Endothelial cell of umbilical vein (primary cell): Measurements from ENCODE around the gene DIPK2B.

Source experiments
- CTCF ChIP-seq, 2 donors: IDR thresholded peaks; 1 replicate in 1 of 2; 2 replicates in 1 of 2; pipeline ENCODE4 v1.5.1; 2011; ENCODE audit warnings: low read length in 2 of 2, mild to moderate bottlenecking in 2 of 2, moderate library complexity in 2 of 2, control low read depth in 1 of 2, inconsistent platforms in 1 of 2, low read depth in 1 of 2; ENCODE audit not compliant: insufficient read depth in 1 of 2; ENCODE audit errors: extremely low read depth in 1 of 2
- EZH2 ChIP-seq: IDR thresholded peaks from 2 replicates; pipeline ENCODE4 v1.6.1; 2012; ENCODE audit warnings: borderline replicate concordance, low read depth, mild to moderate bottlenecking, moderate library complexity, low read length, inconsistent platforms; ENCODE audit not compliant: severe bottlenecking
- MAX ChIP-seq: IDR thresholded peaks from 2 replicates; pipeline ENCODE4 v1.6.1; 2011; ENCODE audit not compliant: insufficient read depth, insufficient read length
- MYC ChIP-seq: IDR thresholded peaks from one replicate; pipeline ENCODE4 v1.6.1; 2011; ENCODE audit warnings: mild to moderate bottlenecking, low read depth, low read length
- POLR2A ChIP-seq: IDR thresholded peaks from 2 replicates; pipeline ENCODE4 v1.6.1; 2012; ENCODE audit warnings: low read depth, mild to moderate bottlenecking, control low read depth, low read length

GRCh38 chrX:45233531-45233930 is 32.9 kb upstream of the DIPK2B start:
- TF ChIP-seq EZH2 = no peak
- no peak for TF ChIP-seq CTCF (IDR thresholded peaks at IDR 0.05; ENCODE audit: extremely low read depth in 1 of 2, insufficient read depth in 1 of 2, low read depth in 1 of 2, low read length in 2 of 2)
- no peak for TF ChIP-seq POLR2A
- no peak for TF ChIP-seq MAX
- TF ChIP-seq MYC = no peak
